HG03469 (cell line): ENCODE measurements around the gene SETD5.

Source experiments
- ATAC-seq: cut with Tn5 transposase; IDR thresholded peaks from one replicate; pipeline ENCODE4 v1.9.1; 2021; ENCODE audit warnings: mild to moderate bottlenecking, moderate library complexity, moderate number of reproducible peaks; ENCODE audit not compliant: unreplicated experiment

Gene SETD5

DNA sequence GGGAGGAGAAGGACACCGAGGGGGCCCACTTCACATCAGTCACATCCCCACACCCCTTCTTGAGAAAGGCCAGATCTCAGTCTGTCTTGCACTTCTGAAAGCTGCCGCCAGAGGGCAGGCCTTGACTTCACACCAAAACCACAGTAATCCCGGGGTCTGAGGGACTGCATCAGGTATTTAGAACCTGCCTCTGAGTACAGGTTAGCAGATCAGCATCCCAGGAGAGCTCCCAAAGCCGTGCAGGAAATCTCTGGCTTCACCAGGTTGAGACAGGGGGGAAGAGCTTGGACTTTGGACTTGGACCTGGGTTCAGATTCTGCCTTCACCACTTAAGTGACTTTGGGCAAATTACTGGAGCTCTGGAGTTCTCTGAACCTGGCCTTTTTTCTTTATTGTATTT lies 105.9 kb downstream of the SETD5 start:
- ATAC-seq, result no peak

GRCh38 chr3:9507586-9508578 lies 110.5 kb downstream of the SETD5 start:
- ATAC-seq, result no peak

DNA sequence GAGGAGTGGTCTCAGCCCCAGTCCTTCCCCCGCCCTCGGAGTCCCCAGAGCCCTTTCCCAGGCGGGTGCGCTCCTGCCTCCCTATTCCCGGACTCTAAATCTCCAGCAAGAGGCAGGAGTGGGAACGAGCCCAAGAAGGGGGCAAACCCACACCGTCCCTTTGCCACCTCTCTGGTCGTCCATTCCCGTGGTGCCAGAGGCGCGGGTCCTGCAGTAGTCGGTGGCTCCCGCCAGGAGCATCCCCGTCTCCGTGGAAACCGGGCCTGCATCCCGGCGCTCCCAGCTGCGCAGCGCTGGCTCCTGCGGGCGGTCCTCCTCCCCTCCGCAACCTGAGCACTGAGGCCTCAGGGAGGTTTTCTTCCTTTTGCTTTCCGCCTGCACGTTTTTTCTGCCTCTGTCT lies 111.4 kb downstream of the SETD5 start:
- ATAC-seq, result no peak

GRCh38 chr3:9512456-9513045 lies 115.1 kb downstream of the SETD5 start:
- ATAC-seq, result no peak

GRCh38 chr3:9514306-9514705 lies 116.9 kb downstream of the SETD5 start:
- no peak for ATAC-seq

DNA sequence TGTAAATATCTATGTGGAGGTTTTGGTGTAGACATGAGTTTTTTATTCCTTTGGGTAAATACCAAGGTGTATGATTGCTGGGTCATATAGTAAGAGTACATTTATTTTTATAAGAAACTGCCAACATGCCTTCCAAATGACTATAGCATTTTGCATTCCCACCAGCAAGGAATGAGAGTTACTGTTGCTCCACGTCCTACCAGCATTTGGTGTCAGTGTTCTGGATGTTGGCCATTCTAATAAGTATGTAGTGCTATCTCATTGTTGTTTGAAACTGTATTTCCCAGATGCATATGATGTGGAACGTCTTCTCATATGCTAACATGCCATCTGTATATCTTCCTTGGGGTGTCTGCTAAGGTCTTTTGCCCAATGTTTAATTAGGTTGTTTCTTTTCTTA lies 117.5 kb downstream of the SETD5 start:
- ATAC-seq, result no peak

- no peak for ATAC-seq
Measured at GRCh38 chr3:9525078-9525477, 127.7 kb downstream of the SETD5 start.
